K562 (cell line): ENCODE results near the gene IL13RA1. TPM values are rescaled to one million over a fixed set of nuclear protein-coding genes. Genes with fewer than 3 reads are reported as not detected.
A peak's percentile ranks its signal among the peaks of the same experiment; 100 is the strongest.

Source experiments
- CHD7 ChIP-seq: fragments of 200-600 bp; sonication (generic); IDR thresholded peaks from one replicate; pipeline ENCODE4 v1.6.1; 2012; ENCODE audit warnings: mild to moderate bottlenecking, low read depth, low read length, inconsistent platforms
- DMBX1 ChIP-seq: fragments of 250-450 bp; sonication (Bioruptor Pico); IDR thresholded peaks from 2 replicates; pipeline ENCODE4 v1.8.0; 2022; ENCODE audit warnings: inconsistent platforms, mild to moderate bottlenecking, moderate library complexity, borderline replicate concordance
- E2F1 ChIP-seq: sonication (generic); formaldehyde crosslinking; IDR thresholded peaks from 2 replicates; pipeline ENCODE4 v1.8.1; 2023; ENCODE audit warnings: mild to moderate bottlenecking, missing genetic modification reagents, moderate library complexity
- ELF1 ChIP-seq: fragments of 200-800 bp; sonication (Bioruptor generic); IDR thresholded peaks from 2 replicates; pipeline ENCODE4 v1.6.1; 2016; ENCODE audit warnings: missing genetic modification characterization, missing compliant biosample characterization
- FUS ChIP-seq: fragments of 200-400 bp; formaldehyde crosslinking; optimal IDR thresholded peaks from 2 replicates; pipeline ENCODE3; 2017; ENCODE audit warnings: low read depth, low read length
- HIVEP1 ChIP-seq: fragments of 250-450 bp; sonication (Bioruptor Pico); IDR thresholded peaks from 2 replicates; pipeline ENCODE4 v1.4.0; 2020; ENCODE audit warnings: mild to moderate bottlenecking
- NR2F6 ChIP-seq: fragments of 450-650 bp; formaldehyde crosslinking; IDR thresholded peaks from 2 replicates; pipeline ENCODE4 v1.4.0; 2020; ENCODE audit warnings: mild to moderate bottlenecking
- POLR2H ChIP-seq: IDR thresholded peaks from 2 replicates; pipeline ENCODE4 v1.6.1; 2016; ENCODE audit warnings: missing genetic modification characterization, low read depth, mild to moderate bottlenecking, control low read depth, missing compliant biosample characterization, moderate library complexity
- SPI1 ChIP-seq: IDR thresholded peaks from 2 replicates; pipeline ENCODE4 v1.6.1; 2011; ENCODE audit warnings: low read depth, low read length, control low read depth, borderline replicate concordance
- ZFPM2 ChIP-seq: fragments of 250-450 bp; sonication (Bioruptor Pico); IDR thresholded peaks from 2 replicates; pipeline ENCODE4 v1.5.1; 2022; ENCODE audit warnings: mild to moderate bottlenecking
- ZNF133 ChIP-seq: fragments of 250-450 bp; sonication (Bioruptor Pico); IDR thresholded peaks from 2 replicates; pipeline ENCODE4 v1.4.0; 2020; ENCODE audit warnings: mild to moderate bottlenecking
- ZNF212 ChIP-seq: fragments of 450-650 bp; formaldehyde crosslinking; IDR thresholded peaks from 2 replicates; pipeline ENCODE4 v1.4.0; 2020; ENCODE audit warnings: mild to moderate bottlenecking
- ZNF354B ChIP-seq: fragments of 250-450 bp; sonication (Bioruptor Pico); IDR thresholded peaks from 2 replicates; pipeline ENCODE4 v1.4.0; 2020
- polyA plus RNA-seq, 8 experiments: library from polyadenylated mRNA; depleted of rRNA in 4 of 8; stranded (reverse) in 5 of 8; unstranded in 3 of 8; fragments of >200 nt; fragmentation: Nextera tagmentation in 2 of 8; fragmentation: Illumina TruSeq in 1 of 8; extraction: Ambion mirVana in 2 of 8; extraction: Trizol in 1 of 8; gene quantifications; 2 replicates each; pipeline versions ENCODE4 v1.2.1 to v1.2.3, GENCODE V29; 2011 to 2014; ENCODE audit warnings: inconsistent platforms in 1 of 8, missing spikeins in 1 of 8
- total RNA-seq, 7 experiments: library from RNA; depleted of rRNA in 6 of 7; stranded (reverse); fragments of >200 nt in 6 of 7; fragmentation: Illumina TruSeq in 2 of 7; extraction: Trizol in 2 of 7; gene quantifications; 2 replicates each; pipeline versions ENCODE4 v1.2.1 to v1.2.3, GENCODE V29; 2011 to 2021; ENCODE audit warnings: low replicate concordance in 1 of 7
- TF ChIP-seq, protein P1 (sequence below): sonication (generic); formaldehyde crosslinking; IDR thresholded peaks from 2 replicates; pipeline ENCODE4 v1.8.1; 2023; ENCODE audit warnings: mild to moderate bottlenecking, missing genetic modification reagents

The IL13RA1 gene
- total and polyA plus RNA-seq, 9 of the 15 experiments (the other 6 are each of a cell fraction or from before 2014, with no cell fraction given), result 2.9 to 22.9 (median 12.2) TPM

DNA sequence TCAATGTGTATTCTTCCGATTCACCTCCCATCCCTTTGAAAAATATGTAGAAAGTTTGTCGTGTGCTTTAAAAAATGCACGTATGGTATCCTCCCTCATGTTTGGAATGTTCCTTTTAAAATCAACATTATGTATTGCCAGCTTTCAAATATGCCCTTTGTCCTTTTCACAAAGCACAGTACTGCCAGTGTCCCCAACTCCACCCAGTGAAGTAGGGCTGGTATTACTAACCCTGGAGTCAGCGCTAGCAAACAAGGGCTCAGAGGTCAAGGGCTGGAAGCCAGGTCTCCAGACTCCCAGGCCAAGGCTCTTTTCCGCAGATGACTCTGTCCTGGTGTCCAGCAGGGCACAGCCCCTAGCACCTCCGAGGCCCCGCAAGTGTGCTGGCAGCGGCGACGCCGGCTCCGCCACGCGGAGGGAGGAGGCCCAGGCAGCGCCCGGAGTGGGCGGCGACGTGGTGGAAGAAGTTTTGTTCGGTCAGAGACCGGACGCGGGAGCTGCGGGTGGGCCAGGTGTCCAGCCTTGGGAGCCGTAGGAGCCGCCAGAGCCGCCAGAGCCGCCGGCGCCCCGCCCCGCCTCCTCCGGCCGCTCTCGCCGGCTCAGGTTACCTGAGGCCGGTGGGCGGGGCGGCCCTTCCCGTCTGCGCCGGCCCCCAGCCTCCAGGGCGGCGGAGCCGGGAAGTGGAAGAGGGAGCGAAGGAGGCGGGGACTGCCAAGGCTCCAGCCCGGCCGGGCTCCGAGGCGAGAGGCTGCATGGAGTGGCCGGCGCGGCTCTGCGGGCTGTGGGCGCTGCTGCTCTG is at the start of gene IL13RA1 (continued):
- TF ChIP-seq, protein P1, sequence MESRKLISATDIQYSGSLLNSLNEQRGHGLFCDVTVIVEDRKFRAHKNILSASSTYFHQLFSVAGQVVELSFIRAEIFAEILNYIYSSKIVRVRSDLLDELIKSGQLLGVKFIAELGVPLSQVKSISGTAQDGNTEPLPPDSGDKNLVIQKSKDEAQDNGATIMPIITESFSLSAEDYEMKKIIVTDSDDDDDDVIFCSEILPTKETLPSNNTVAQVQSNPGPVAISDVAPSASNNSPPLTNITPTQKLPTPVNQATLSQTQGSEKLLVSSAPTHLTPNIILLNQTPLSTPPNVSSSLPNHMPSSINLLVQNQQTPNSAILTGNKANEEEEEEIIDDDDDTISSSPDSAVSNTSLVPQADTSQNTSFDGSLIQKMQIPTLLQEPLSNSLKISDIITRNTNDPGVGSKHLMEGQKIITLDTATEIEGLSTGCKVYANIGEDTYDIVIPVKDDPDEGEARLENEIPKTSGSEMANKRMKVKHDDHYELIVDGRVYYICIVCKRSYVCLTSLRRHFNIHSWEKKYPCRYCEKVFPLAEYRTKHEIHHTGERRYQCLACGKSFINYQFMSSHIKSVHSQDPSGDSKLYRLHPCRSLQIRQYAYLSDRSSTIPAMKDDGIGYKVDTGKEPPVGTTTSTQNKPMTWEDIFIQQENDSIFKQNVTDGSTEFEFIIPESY, result no peak
- TF ChIP-seq ZFPM2 (CRISPR knock-in tag) (no peak), E2F1 (CRISPR knock-in tag) (no peak), CHD7 (no peak), ELF1 (peak; percentile 20; the same call in 1 of the 2 replicates), FUS (no peak), ZNF354B (CRISPR knock-in tag) (no peak), NR2F6 (CRISPR knock-in tag) (no peak), ZNF212 (CRISPR knock-in tag) (no peak), ZNF133 (CRISPR knock-in tag) (no peak), DMBX1 (no peak), HIVEP1 (CRISPR knock-in tag) (no peak), POLR2H (peak; percentile 23; the same call in 1 of the 2 replicates), SPI1 (peak; percentile 53; the same call in 1 of the 2 replicates)
